Activated CD4-positive, alpha-beta T cell treated with anti-CD3 and anti-CD28 coated beads, Interleukin-2, amount 50 U/mL, for 16 hours (primary cell): ENCODE measurements around the gene RPS4Y2.

Source experiments
- DNase-seq: peaks from one replicate; pipeline ENCODE4 v3.0.0-alpha.2; 2020

Gene RPS4Y2

GRCh38 chrY:20755808-20756207 is at the start of gene RPS4Y2:
TSS of gene RPS4Y2 (plus strand) at chrY:20756108. CDS start at chrY:20756164, 56 bp downstream.
- no peak for DNase-seq

GRCh38 chrY:20714391-20714790 is 41.5 kb upstream of the RPS4Y2 start:
- no peak for DNase-seq

- DNase-seq: no peak
Observed at GRCh38 chrY:20726184-20726907, 29.6 kb upstream of the RPS4Y2 start.

DNA sequence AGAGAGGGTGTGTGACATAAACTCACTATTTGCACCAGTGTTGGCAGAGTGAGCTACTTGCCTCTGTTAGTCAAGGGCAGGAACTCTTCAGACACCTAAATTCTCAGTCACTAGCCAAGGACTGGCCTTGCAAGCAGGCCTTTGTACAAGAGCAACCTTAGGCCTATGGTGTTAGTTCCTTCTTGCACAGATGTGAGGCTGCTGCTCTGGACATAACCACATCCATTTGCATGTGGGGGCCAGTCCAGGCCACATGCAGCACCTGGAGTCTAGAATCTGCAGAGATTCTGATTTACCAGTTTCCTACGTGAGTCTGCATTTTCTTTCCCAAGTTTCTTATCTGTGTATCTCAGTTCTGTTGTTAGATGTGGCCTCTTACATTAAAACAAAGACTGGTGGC is 20.7 kb upstream of the RPS4Y2 start:
- no peak for DNase-seq

- DNase-seq: no peak
Observed at GRCh38 chrY:20739806-20740205, 16.1 kb upstream of the RPS4Y2 start.

DNA sequence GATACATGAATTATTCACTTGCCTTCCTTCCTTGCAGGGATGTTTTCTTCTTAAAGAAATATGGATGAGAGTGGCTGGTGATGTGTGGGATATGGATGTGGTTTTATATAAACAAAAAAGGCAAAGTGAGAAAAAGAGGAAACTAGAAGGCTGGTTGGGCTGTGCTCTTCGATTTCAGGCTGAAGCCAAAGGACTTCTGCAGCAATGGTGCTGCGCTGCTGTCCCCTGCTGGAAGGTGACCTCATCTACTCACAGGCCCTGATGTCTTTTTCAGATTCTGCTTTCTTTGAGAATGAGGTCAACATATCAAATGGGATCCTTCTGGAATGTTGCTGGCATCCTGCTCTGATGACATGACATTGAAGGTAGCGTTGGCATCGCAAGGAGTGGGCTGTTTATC is 15.3 kb upstream of the RPS4Y2 start:
- no peak for DNase-seq

DNA sequence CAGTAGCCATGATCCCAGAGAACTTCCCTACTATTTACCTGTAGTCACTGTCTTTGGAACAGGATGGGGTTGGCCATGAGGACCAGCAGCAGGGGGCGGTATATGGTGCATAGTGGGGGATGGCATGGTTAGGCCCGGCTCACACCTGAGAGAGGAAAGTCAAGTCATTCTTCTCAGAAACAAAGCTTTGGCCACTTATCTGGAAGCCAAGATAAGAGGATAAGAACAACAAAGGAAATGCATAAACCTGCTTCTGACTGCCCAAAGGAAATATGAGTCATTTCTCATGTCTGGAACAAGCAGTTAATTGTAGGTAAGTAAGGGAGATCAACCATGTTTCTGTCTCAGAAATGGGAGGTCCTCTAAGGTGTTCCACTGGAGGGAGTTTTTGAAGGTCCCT is 10.8 kb upstream of the RPS4Y2 start:
- DNase-seq: no peak

DNA sequence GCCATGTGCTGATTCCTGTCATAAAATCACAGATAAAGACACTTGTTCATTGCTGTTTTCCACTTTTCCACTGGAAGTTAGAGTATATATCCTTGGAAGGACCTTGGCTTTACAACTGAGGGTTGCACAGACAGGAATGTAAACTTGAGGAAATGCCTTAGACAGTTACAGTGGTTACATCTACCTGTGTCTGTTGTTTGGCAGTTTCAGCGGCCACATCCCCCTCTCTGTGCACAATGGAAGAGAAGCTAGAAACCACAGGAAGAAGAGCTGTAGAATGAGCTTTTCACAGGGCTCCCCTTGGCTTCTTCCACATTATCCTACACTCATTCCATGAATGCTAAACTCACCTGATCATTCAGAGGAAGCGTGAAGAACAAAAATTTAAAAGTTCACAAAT is 9.0 kb upstream of the RPS4Y2 start:
- DNase-seq: no peak

- DNase-seq: no peak
Observed at GRCh38 chrY:20763869-20764268, 8.0 kb downstream of the RPS4Y2 start.

GRCh38 chrY:20765117-20765516 is 9.2 kb downstream of the RPS4Y2 start:
- DNase-seq: no peak

DNA sequence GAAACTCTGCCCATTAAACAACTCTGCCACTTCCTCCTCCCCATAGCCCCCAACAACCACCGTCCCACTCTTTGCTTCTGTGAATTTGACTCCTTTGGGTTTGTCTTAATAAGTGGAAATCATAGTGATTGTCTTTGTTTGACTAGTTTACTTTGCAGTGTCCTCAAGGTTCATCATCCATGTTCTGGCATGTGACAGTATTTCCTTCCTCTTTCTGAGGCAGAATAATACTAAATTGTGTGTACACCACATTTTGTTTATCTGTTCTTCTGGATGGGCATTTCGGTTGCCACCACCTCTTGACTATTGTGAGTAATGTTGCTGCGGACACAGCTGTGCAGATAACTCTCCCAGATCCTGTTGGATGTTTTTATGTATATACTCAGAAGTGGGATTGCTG is 14.8 kb downstream of the RPS4Y2 start:
- DNase-seq: no peak

DNA sequence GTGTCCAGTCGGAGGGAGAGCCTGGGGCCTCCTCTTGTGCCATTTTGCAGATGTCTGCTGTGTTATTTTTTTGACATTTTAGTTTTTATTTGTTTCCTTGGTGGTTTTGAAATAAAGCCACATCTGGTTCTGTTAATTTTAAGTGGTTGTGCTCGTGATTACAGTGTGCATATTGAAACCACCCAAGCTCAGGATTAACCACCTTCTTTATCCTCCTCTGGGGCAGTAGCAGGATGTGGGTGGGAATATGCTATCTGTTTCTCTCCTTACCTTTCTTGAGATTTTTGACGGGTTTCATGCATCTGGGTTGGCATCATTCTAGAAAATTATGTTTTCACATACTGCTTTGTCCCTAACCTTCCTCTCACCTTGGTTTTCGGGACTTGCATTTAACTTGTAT is 20.2 kb downstream of the RPS4Y2 start:
- no peak for DNase-seq

GRCh38 chrY:20780104-20780654 is 24.3 kb downstream of the RPS4Y2 start:
- DNase-seq: no peak

DNA sequence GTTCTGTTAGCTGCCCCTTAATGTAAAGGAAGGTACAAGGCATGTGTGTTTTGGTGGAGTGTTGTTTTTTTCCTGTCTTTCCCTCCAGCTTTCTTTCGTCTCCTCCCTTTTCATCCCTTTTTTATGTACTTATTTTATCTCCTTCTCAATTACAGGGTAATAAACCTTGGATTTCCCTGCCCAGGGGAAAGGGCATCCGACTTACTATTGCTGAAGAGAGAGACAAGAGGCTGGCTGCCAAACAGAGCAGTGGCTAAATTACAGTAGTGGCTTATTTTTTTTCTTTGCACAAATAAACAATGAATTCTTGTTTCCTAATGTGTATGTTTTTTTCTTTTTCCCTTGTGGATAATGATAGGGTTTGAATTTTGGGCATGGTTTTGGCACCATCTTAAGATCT is 24.9 kb downstream of the RPS4Y2 start:
- DNase-seq: no peak

- no peak for DNase-seq
Observed at GRCh38 chrY:20781408-20781807, 25.5 kb downstream of the RPS4Y2 start.

DNA sequence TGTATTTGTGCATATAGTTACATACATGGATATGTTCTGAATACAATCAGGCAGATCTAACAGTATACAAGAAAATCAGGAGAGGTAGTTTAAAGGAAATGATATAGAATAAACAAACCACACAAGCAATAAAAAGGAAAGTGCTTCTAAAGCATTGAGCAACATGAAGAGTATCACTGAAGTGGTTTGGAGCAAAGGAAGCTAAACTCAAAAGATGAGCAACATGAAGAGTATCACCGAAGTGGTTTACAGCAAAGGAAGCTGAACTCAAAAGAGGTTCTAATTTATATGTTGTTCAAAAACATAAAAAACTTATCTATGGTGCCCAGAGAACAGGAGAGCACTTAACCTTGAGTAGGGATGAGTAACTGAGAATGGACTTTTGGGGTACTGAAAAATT is 29.1 kb downstream of the RPS4Y2 start:
- no peak for DNase-seq

DNA sequence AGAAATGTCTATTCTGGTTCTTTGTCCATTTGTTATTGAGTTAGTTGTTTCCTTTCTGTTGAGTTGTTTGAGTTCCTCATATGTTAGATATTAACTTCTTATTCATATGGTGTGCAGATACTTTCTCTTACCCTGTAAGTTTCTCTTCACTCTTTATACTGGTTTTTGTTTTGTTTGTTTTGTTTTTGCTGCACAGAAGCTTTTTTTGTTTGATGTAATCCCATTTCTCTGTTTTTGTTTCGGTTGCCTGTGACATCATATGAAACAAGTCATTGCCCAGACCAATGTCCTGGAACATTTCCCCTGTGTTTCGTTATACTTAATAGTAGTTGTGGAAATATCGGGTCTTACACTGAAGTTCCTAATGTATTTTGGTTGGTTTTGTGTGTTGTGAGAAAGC is 31.2 kb downstream of the RPS4Y2 start:
- DNase-seq: no peak

DNA sequence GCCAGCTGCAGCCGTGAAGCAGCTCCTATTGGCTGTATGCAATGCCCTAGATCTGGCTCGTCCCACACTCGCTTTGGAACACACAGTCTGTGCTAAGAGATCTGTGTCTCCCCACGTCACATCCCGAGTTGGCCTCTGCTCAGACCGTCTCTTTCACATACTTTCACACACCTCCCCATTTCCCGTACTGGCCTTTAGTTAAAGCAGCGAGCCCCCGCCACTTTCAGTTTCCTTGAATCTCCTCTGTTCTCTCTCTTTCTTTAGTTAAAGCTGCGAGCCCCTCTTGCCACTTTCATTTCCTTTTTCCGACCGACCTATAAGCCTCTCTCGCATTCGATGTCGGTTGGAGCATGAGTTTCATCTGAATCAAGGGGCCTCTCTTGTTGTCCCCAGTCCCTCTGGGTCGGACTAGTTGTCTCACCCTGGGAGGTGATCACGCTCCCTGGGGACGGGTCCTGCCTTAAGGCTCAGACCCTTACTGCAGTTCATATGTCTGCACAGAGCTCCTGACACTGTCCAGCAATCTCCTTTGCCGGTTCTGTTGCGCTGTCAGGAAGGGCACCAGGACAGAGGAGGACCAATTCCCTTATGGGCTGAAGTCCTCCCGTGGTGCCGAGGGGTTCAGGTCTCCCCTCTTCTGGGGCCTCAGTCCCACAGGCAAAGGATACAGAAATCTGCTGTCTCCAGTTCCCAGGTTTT is 42.6 kb downstream of the RPS4Y2 start:
- no peak for DNase-seq

DNA sequence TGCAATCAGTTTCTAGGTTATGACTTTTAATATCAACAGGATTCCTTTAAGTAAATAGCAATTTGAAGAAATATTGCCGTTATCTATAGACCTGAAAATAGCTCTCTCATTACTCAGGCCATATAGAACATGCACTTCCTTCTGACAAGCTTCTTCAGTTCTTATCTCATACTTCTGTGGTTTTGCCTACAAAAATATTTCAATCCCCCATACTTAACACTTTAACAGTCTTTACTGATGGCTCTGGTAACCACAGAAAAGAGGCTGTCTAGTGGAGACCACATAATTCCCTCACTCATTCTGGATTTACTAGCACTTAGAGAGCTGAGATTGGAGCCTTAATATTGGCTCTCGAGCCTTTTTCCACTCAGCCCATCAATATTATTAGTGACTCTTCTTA is 46.8 kb downstream of the RPS4Y2 start:
- DNase-seq: no peak

GRCh38 chrY:20806243-20806642 is 50.3 kb downstream of the RPS4Y2 start:
- DNase-seq: no peak

- no peak for DNase-seq
Observed at GRCh38 chrY:20813459-20813858, 57.6 kb downstream of the RPS4Y2 start.

DNA sequence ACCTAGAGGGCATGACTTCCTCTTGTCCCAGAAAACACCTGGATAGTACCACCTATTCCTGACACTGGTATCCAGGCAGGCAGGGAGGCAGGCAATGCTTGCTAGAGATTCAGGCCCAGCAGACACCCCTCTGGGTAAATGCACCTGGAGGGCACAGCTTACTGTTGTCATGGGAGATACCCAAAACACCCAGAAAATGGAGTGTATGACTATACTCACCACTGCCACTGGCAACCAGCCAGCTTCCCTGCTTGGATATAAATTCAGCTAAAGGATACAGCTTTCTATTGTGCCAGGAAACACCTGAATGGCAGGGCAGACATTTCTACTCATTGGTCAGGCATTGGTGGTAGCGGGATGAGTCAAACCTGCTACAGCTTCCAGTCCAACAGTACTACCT is 58.9 kb downstream of the RPS4Y2 start:
- no peak for DNase-seq

DNA sequence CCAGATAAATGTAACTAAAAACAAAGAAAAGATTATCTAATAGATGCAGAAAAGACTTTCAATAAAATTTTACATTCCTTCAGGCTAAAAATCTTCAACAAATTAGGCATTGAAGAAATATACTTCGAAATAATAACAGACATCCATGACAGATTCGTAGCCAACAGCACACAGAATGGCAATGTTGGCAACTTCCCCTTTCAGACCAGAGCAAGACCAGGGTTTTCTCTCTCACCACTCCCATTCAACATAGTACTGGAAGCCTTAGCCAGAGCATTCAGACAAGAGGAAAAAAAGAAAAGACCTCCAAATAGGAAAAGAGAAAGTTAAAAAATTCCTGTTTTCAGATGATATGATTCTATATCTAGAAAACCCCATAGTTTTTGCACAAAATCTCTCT is 61.2 kb downstream of the RPS4Y2 start:
- no peak for DNase-seq
